ENCODE measurements around the gene AKAIN1. TPM values are rescaled to one million over a fixed set of nuclear protein-coding genes. Genes with fewer than 3 reads are reported as not detected.

Gene AKAIN1
- polyA plus RNA-seq, 1 donor from 2014 or later: not detected

GRCh38 chr18:5122272-5122671, 74.8 kb downstream of the AKAIN1 start:
- H2AFZ ChIP-seq (ENCODE audit: low read depth, low read length): no peak overlapping the region

DNA sequence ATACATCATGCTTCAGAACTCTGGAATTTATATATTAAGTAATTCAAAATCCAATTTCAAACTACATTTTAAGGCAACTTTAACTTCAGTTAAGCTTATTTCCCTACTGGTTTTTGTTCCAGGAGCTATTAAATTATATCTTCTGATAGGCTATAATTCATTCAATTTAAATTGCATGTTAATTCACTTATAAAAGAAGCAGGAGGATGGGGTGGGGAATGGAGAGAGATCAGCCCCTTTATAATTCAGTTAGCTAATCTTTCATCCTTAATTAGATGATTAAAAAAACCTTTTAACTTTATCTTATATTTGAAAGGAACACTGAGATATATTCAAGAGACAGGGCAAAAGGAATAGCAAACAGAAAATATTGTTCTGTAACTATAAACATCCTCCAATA, 86.8 kb downstream of the AKAIN1 start:
- Histone ChIP-seq H3F3A (ENCODE audit: insufficient read depth, low read length, poor library complexity, severe bottlenecking) (no peaks in the 10 kb centered on the region), H3K27ac (ENCODE audit: low read length) (no peak overlapping the region)
- TF ChIP-seq MXI1 (conservative IDR thresholded peaks at IDR 0.05; ENCODE audit: poor library complexity, severe bottlenecking): no peak
- TF ChIP-seq REST (IDR thresholded peaks at IDR 0.05; ENCODE audit: borderline replicate concordance): no peak

More at GRCh38 chr18:5122272-5122671, 74.8 kb downstream of the AKAIN1 start:
- no peaks in the 10 kb centered on the region for H3K9me2 ChIP-seq (ENCODE audit: insufficient read depth, low read length)
- peaks cover 7% of the 10 kb centered on the region for H3K9me3 ChIP-seq (ENCODE audit: low read length)
- no peaks in the 10 kb centered on the region for H4K20me1 ChIP-seq (ENCODE audit: insufficient read depth)
- no peaks in the 10 kb centered on the region for H3F3A ChIP-seq (ENCODE audit: insufficient read depth, low read length, poor library complexity, severe bottlenecking)
- H3K36me3 ChIP-seq (ENCODE audit: insufficient read depth, low read length): no peaks in the 10 kb centered on the region
- no peaks in the 10 kb centered on the region for H3K79me2 ChIP-seq (replicated peaks; ENCODE audit: insufficient read depth, low read length)
- no peak overlapping the region for H3K27ac ChIP-seq (ENCODE audit: low read length)
- no peaks in the 10 kb centered on the region for H3K27me3 ChIP-seq (ENCODE audit: insufficient read depth, low read depth, low read length)
- H3K4me2 ChIP-seq (ENCODE audit: low read length): no peak overlapping the region
- no peak for TF ChIP-seq MXI1 (conservative IDR thresholded peaks at IDR 0.05; ENCODE audit: poor library complexity, severe bottlenecking)
- no peak for TF ChIP-seq EP300 (conservative IDR thresholded peaks at IDR 0.05; ENCODE audit: poor library complexity, severe bottlenecking)
- no peak for TF ChIP-seq SMC3 (conservative IDR thresholded peaks at IDR 0.05; ENCODE audit: poor library complexity)
- no peak for TF ChIP-seq TAF1 (IDR thresholded peaks at IDR 0.05; ENCODE audit: low read depth)
- no peak for TF ChIP-seq EZH2 (IDR thresholded peaks at IDR 0.05; ENCODE audit: borderline replicate concordance, insufficient read depth, low read length, poor library complexity, severe bottlenecking)
- TF ChIP-seq CTCF (IDR thresholded peaks at IDR 0.05; ENCODE audit: poor library complexity, severe bottlenecking): no peak
- no peak for TF ChIP-seq POLR2AphosphoS5 (IDR thresholded peaks at IDR 0.05)
- TF ChIP-seq REST (IDR thresholded peaks at IDR 0.05; ENCODE audit: borderline replicate concordance): no peak
- TF ChIP-seq RAD21 (conservative IDR thresholded peaks at IDR 0.05): no peak
- H3K9ac ChIP-seq (ENCODE audit: low read length): no peak overlapping the region
- no peak overlapping the region for H3K4me3 ChIP-seq (ENCODE audit: low read length)

More for the DNA sequence above, 86.8 kb downstream of the AKAIN1 start:
- Histone ChIP-seq H3K27me3 (ENCODE audit: insufficient read depth, low read depth, low read length) (no peaks in the 10 kb centered on the region), H4K20me1 (ENCODE audit: insufficient read depth) (no peaks in the 10 kb centered on the region), H3K36me3 (ENCODE audit: insufficient read depth, low read length) (no peaks in the 10 kb centered on the region), H3K9ac (ENCODE audit: low read length) (no peak overlapping the region), H3K9me2 (ENCODE audit: insufficient read depth, low read length) (no peaks in the 10 kb centered on the region), H3K4me2 (ENCODE audit: low read length) (no peak overlapping the region), H3K79me2 (replicated peaks; ENCODE audit: insufficient read depth, low read length) (no peaks in the 10 kb centered on the region), H2AFZ (ENCODE audit: low read depth, low read length) (no peak overlapping the region), H3K4me3 (ENCODE audit: low read length) (no peak overlapping the region), H3K9me3 (ENCODE audit: low read length) (no peaks in the 10 kb centered on the region)
